ENCODE data around the gene CDH22.

Gene CDH22

GRCh38 chr20:46148313-46149208 is 159.7 kb downstream of the CDH22 start:
- H3K27me3 ChIP-seq (ENCODE audit: control insufficient read depth, insufficient read depth, low read length) = peaks cover 44% of the 10 kb centered on the region
- no peaks in the 10 kb centered on the region for H3K9me3 ChIP-seq (replicated peaks; ENCODE audit: low read length)
- H3K4me3 ChIP-seq (ENCODE audit: low read length) = no peak overlapping the region
- H3K4me2 ChIP-seq (ENCODE audit: low read length) = no peak overlapping the region
- H3K4me1 ChIP-seq (ENCODE audit: control insufficient read depth, insufficient read depth, low read length) = no peaks in the 10 kb centered on the region
- H3K9ac ChIP-seq (ENCODE audit: low read depth, low read length) = no peak overlapping the region
- no peaks in the 10 kb centered on the region for H3K36me3 ChIP-seq (ENCODE audit: insufficient read depth, low read length)

GRCh38 chr20:46145713-46146112 is 162.6 kb downstream of the CDH22 start:
- Histone ChIP-seq H3K4me2 (ENCODE audit: low read length) (no peak overlapping the region), H3K4me3 (ENCODE audit: low read length) (no peak overlapping the region), H3K9me3 (replicated peaks; ENCODE audit: low read length) (no peaks in the 10 kb centered on the region), H3K4me1 (ENCODE audit: control insufficient read depth, insufficient read depth, low read length) (no peaks in the 10 kb centered on the region), H3K27me3 (ENCODE audit: control insufficient read depth, insufficient read depth, low read length) (peaks cover 66% of the 10 kb centered on the region), H3K36me3 (ENCODE audit: insufficient read depth, low read length) (no peaks in the 10 kb centered on the region), H3K9ac (ENCODE audit: low read depth, low read length) (no peak overlapping the region)

GRCh38 chr20:46144432-46145025 is 163.8 kb downstream of the CDH22 start:
- H3K9ac ChIP-seq (ENCODE audit: low read depth, low read length) = no peak overlapping the region
- no peaks in the 10 kb centered on the region for H3K36me3 ChIP-seq (ENCODE audit: insufficient read depth, low read length)
- no peaks in the 10 kb centered on the region for H3K9me3 ChIP-seq (replicated peaks; ENCODE audit: low read length)
- H3K4me1 ChIP-seq (ENCODE audit: control insufficient read depth, insufficient read depth, low read length) = no peaks in the 10 kb centered on the region
- H3K27me3 ChIP-seq (ENCODE audit: control insufficient read depth, insufficient read depth, low read length) = peaks cover 78% of the 10 kb centered on the region
- no peak overlapping the region for H3K4me3 ChIP-seq (ENCODE audit: low read length)
- H3K4me2 ChIP-seq (ENCODE audit: low read length) = no peak overlapping the region

- Histone ChIP-seq H3K4me1 (ENCODE audit: control insufficient read depth, insufficient read depth, low read length) (no peaks in the 10 kb centered on the region), H3K36me3 (ENCODE audit: insufficient read depth, low read length) (no peaks in the 10 kb centered on the region), H3K27me3 (ENCODE audit: control insufficient read depth, insufficient read depth, low read length) (peaks cover 82% of the 10 kb centered on the region), H3K4me3 (ENCODE audit: low read length) (no peak overlapping the region), H3K9me3 (replicated peaks; ENCODE audit: low read length) (no peaks in the 10 kb centered on the region), H3K4me2 (ENCODE audit: low read length) (no peak overlapping the region), H3K9ac (ENCODE audit: low read depth, low read length) (no peak overlapping the region)
These were observed 166.2 kb downstream of the CDH22 start for GRCh38 chr20:46142124-46142523.

GRCh38 chr20:46139908-46140482 is 168.3 kb downstream of the CDH22 start:
- Histone ChIP-seq H3K27me3 (ENCODE audit: control insufficient read depth, insufficient read depth, low read length) (peaks cover 76% of the 10 kb centered on the region), H3K4me2 (ENCODE audit: low read length) (no peak overlapping the region), H3K4me1 (ENCODE audit: control insufficient read depth, insufficient read depth, low read length) (no peaks in the 10 kb centered on the region), H3K9ac (ENCODE audit: low read depth, low read length) (no peak overlapping the region), H3K36me3 (ENCODE audit: insufficient read depth, low read length) (no peaks in the 10 kb centered on the region), H3K9me3 (replicated peaks; ENCODE audit: low read length) (no peaks in the 10 kb centered on the region), H3K4me3 (ENCODE audit: low read length) (no peak overlapping the region)

GRCh38 chr20:46139266-46139889 is 168.9 kb downstream of the CDH22 start:
- Histone ChIP-seq H3K27me3 (ENCODE audit: control insufficient read depth, insufficient read depth, low read length) (peaks cover 76% of the 10 kb centered on the region), H3K4me2 (ENCODE audit: low read length) (no peak overlapping the region), H3K4me3 (ENCODE audit: low read length) (no peak overlapping the region), H3K9me3 (replicated peaks; ENCODE audit: low read length) (no peaks in the 10 kb centered on the region), H3K9ac (ENCODE audit: low read depth, low read length) (no peak overlapping the region), H3K4me1 (ENCODE audit: control insufficient read depth, insufficient read depth, low read length) (no peaks in the 10 kb centered on the region), H3K36me3 (ENCODE audit: insufficient read depth, low read length) (no peaks in the 10 kb centered on the region)

GRCh38 chr20:46137816-46138215 is 170.5 kb downstream of the CDH22 start:
- Histone ChIP-seq H3K9me3 (replicated peaks; ENCODE audit: low read length) (no peaks in the 10 kb centered on the region), H3K36me3 (ENCODE audit: insufficient read depth, low read length) (no peaks in the 10 kb centered on the region), H3K4me1 (ENCODE audit: control insufficient read depth, insufficient read depth, low read length) (no peaks in the 10 kb centered on the region), H3K4me2 (ENCODE audit: low read length) (no peak overlapping the region), H3K27me3 (ENCODE audit: control insufficient read depth, insufficient read depth, low read length) (peaks cover 68% of the 10 kb centered on the region), H3K4me3 (ENCODE audit: low read length) (no peak overlapping the region), H3K9ac (ENCODE audit: low read depth, low read length) (no peak overlapping the region)

- H3K9me3 ChIP-seq (replicated peaks; ENCODE audit: low read length) = no peaks in the 10 kb centered on the region
- no peaks in the 10 kb centered on the region for H3K4me1 ChIP-seq (ENCODE audit: control insufficient read depth, insufficient read depth, low read length)
- no peak overlapping the region for H3K4me2 ChIP-seq (ENCODE audit: low read length)
- H3K4me3 ChIP-seq (ENCODE audit: low read length) = no peak overlapping the region
- peaks cover 58% of the 10 kb centered on the region for H3K27me3 ChIP-seq (ENCODE audit: control insufficient read depth, insufficient read depth, low read length)
- no peak overlapping the region for H3K9ac ChIP-seq (ENCODE audit: low read depth, low read length)
- no peaks in the 10 kb centered on the region for H3K36me3 ChIP-seq (ENCODE audit: insufficient read depth, low read length)
These were observed 172.3 kb downstream of the CDH22 start for GRCh38 chr20:46135856-46136633.

- Histone ChIP-seq H3K4me1 (ENCODE audit: control insufficient read depth, insufficient read depth, low read length) (no peaks in the 10 kb centered on the region), H3K27me3 (ENCODE audit: control insufficient read depth, insufficient read depth, low read length) (peaks cover 56% of the 10 kb centered on the region)
These were observed 173.6 kb downstream of the CDH22 start for GRCh38 chr20:46134716-46135115.

GRCh38 chr20:46133886-46134654 is 174.2 kb downstream of the CDH22 start:
- no peaks in the 10 kb centered on the region for H3K4me1 ChIP-seq (ENCODE audit: control insufficient read depth, insufficient read depth, low read length)
- H3K9ac ChIP-seq (ENCODE audit: low read depth, low read length) = no peak overlapping the region
- H3K9me3 ChIP-seq (replicated peaks; ENCODE audit: low read length) = no peaks in the 10 kb centered on the region
- H3K4me2 ChIP-seq (ENCODE audit: low read length) = no peak overlapping the region
- peaks cover 54% of the 10 kb centered on the region for H3K27me3 ChIP-seq (ENCODE audit: control insufficient read depth, insufficient read depth, low read length)
- no peak overlapping the region for H3K4me3 ChIP-seq (ENCODE audit: low read length)
- H3K36me3 ChIP-seq (ENCODE audit: insufficient read depth, low read length) = no peaks in the 10 kb centered on the region

More at GRCh38 chr20:46134716-46135115, 173.6 kb downstream of the CDH22 start:
- Histone ChIP-seq H3K9me3 (replicated peaks; ENCODE audit: low read length) (no peaks in the 10 kb centered on the region), H3K9ac (ENCODE audit: low read depth, low read length) (no peak overlapping the region), H3K36me3 (ENCODE audit: insufficient read depth, low read length) (no peaks in the 10 kb centered on the region), H3K4me2 (ENCODE audit: low read length) (no peak overlapping the region), H3K4me3 (ENCODE audit: low read length) (no peak overlapping the region)
